Measurements from ENCODE around the gene CBARP. TPM values are rescaled to one million over a fixed set of nuclear protein-coding genes. Genes with fewer than 3 reads are reported as not detected.

Gene CBARP
- total and polyA plus RNA-seq, 2 of the 13 experiments (the other 11 are each of a cell fraction or from before 2014, with no cell fraction given) = 1.2 to 1.4 TPM

DNA sequence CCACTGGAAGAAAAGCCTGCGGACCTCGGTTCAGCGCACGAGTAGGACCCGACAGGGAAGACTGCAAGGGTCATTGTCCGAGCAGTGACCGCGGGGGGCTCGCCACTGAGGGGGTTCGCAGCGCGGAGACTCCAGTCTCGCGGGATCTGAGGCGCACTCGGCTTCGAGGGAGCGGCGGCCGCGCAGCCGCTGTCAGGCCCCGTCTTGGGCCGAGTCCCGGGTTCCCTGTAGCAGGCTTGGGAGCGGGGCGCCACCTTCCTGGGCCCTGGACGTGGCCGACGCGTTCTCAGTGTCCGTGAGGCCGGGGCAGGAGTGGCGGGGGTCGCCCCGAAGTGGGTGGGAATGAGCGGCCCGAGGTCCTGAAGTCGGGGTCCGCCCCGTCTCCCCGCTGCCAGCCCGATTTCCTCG, 37.1 kb upstream of the CBARP start (continued):
- TF ChIP-seq, protein P1, sequence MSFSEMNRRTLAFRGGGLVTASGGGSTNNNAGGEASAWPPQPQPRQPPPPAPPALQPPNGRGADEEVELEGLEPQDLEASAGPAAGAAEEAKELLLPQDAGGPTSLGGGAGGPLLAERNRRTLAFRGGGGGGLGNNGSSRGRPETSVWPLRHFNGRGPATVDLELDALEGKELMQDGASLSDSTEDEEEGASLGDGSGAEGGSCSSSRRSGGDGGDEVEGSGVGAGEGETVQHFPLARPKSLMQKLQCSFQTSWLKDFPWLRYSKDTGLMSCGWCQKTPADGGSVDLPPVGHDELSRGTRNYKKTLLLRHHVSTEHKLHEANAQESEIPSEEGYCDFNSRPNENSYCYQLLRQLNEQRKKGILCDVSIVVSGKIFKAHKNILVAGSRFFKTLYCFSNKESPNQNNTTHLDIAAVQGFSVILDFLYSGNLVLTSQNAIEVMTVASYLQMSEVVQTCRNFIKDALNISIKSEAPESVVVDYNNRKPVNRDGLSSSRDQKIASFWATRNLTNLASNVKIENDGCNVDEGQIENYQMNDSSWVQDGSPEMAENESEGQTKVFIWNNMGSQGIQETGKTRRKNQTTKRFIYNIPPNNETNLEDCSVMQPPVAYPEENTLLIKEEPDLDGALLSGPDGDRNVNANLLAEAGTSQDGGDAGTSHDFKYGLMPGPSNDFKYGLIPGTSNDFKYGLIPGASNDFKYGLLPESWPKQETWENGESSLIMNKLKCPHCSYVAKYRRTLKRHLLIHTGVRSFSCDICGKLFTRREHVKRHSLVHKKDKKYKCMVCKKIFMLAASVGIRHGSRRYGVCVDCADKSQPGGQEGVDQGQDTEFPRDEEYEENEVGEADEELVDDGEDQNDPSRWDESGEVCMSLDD (CRISPR knock-in tag; IDR thresholded peaks at IDR 0.05; ENCODE audit: borderline replicate concordance) = no peak
- no peak for TF ChIP-seq ZBTB26 (CRISPR knock-in tag; IDR thresholded peaks at IDR 0.05; ENCODE audit: borderline replicate concordance)
- TF ChIP-seq, protein P2, sequence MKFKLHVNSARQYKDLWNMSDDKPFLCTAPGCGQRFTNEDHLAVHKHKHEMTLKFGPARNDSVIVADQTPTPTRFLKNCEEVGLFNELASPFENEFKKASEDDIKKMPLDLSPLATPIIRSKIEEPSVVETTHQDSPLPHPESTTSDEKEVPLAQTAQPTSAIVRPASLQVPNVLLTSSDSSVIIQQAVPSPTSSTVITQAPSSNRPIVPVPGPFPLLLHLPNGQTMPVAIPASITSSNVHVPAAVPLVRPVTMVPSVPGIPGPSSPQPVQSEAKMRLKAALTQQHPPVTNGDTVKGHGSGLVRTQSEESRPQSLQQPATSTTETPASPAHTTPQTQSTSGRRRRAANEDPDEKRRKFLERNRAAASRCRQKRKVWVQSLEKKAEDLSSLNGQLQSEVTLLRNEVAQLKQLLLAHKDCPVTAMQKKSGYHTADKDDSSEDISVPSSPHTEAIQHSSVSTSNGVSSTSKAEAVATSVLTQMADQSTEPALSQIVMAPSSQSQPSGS (CRISPR knock-in tag; IDR thresholded peaks at IDR 0.05) = 0 out of 2 replicates have a peak, but pooled peaks have one; percentile 4
- no peak for TF ChIP-seq MAFF (IDR thresholded peaks at IDR 0.05; ENCODE audit: low read depth, low read length)
- TF ChIP-seq, protein P3, sequence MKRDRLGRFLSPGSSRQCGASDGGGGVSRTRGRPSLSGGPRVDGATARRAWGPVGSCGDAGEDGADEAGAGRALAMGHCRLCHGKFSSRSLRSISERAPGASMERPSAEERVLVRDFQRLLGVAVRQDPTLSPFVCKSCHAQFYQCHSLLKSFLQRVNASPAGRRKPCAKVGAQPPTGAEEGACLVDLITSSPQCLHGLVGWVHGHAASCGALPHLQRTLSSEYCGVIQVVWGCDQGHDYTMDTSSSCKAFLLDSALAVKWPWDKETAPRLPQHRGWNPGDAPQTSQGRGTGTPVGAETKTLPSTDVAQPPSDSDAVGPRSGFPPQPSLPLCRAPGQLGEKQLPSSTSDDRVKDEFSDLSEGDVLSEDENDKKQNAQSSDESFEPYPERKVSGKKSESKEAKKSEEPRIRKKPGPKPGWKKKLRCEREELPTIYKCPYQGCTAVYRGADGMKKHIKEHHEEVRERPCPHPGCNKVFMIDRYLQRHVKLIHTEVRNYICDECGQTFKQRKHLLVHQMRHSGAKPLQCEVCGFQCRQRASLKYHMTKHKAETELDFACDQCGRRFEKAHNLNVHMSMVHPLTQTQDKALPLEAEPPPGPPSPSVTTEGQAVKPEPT (CRISPR knock-in tag; IDR thresholded peaks at IDR 0.05; ENCODE audit: low read depth) = no peak
- no peak for TF ChIP-seq GABPA (IDR thresholded peaks at IDR 0.05; ENCODE audit: low read depth, low read length)
- no peak for TF ChIP-seq GABPA (CRISPR knock-in tag; IDR thresholded peaks at IDR 0.05; ENCODE audit: low read depth)
- 0 out of 2 replicates have a peak, but pooled peaks have one; percentile 20 for TF ChIP-seq ZNF605 (CRISPR knock-in tag; IDR thresholded peaks at IDR 0.05)
- peak; percentile 45; the same call in 1 of the 2 replicates for TF ChIP-seq SSRP1 (CRISPR knock-in tag; IDR thresholded peaks at IDR 0.05)
- 0 out of 2 replicates have a peak, but pooled peaks have one; percentile 82 for TF ChIP-seq THAP8 (CRISPR knock-in tag; IDR thresholded peaks at IDR 0.05; ENCODE audit: borderline replicate concordance)
- TF ChIP-seq ZNF792 (CRISPR knock-in tag; IDR thresholded peaks at IDR 0.05) = no peak
- no peak for TF ChIP-seq NCOA1 (CRISPR knock-in tag; IDR thresholded peaks at IDR 0.05)
- no peak for TF ChIP-seq SRF (IDR thresholded peaks at IDR 0.05; ENCODE audit: low read depth, low read length)
- TF ChIP-seq PTBP1 (IDR thresholded peaks at IDR 0.05; ENCODE audit: low read depth, low read length, poor library complexity, severe bottlenecking) = no peak
- TF ChIP-seq ZBTB1 (CRISPR knock-in tag; IDR thresholded peaks at IDR 0.05; ENCODE audit: borderline replicate concordance) = no peak
- TF ChIP-seq ZFP37 (CRISPR knock-in tag; IDR thresholded peaks at IDR 0.05; ENCODE audit: borderline replicate concordance) = no peak
- no peak for TF ChIP-seq RXRA (CRISPR knock-in tag; IDR thresholded peaks at IDR 0.05)
- no peak for TF ChIP-seq MED13 (CRISPR knock-in tag; IDR thresholded peaks at IDR 0.05)
- TF ChIP-seq ZNF790 (CRISPR knock-in tag; IDR thresholded peaks at IDR 0.05; ENCODE audit: borderline replicate concordance) = no peak
- TF ChIP-seq PCBP1 (IDR thresholded peaks at IDR 0.05; ENCODE audit: borderline replicate concordance, low read depth, low read length) = 0 out of 2 replicates have a peak, but pooled peaks have one; percentile 44
